Natural killer cell (primary cell): ENCODE measurements around the gene KCNN1. TPM values are rescaled to one million over a fixed set of nuclear protein-coding genes. Genes with fewer than 3 reads are reported as not detected.

Experiments
- ATAC-seq, 3 donors: fragments of 150-1000 bp in 2 of 3; fragments of 200-7000 bp in 1 of 3; cut with Tn5 transposase; 1 replicate in 1 of 3; 2 replicates in 2 of 3; pipeline ENCODE4 v1.10.0; 2021; ENCODE audit warnings: mild to moderate bottlenecking in 2 of 3, moderate library complexity in 2 of 3
- DNase-seq, 2 donors: peaks; one replicate each; pipeline versions ENCODE4 v3.0.0 to v3.0.0-alpha.2; 2013 to 2021; ENCODE audit warnings: mixed read lengths in 1 of 2
- H3K27ac ChIP-seq: one replicate; pipeline ENCODE4 v1.5.1; 2013; ENCODE audit warnings: mild to moderate bottlenecking, low read length
- H3K27me3 ChIP-seq: one replicate; pipeline ENCODE4 v1.6.1; 2013; ENCODE audit warnings: low read length; ENCODE audit not compliant: control insufficient read depth, insufficient read depth
- H3K36me3 ChIP-seq: one replicate; pipeline ENCODE4 v1.6.1; 2013; ENCODE audit warnings: low read length; ENCODE audit not compliant: control insufficient read depth, insufficient read depth
- H3K4me1 ChIP-seq: one replicate; pipeline ENCODE4 v1.6.1; 2013; ENCODE audit warnings: low read length; ENCODE audit not compliant: control insufficient read depth, insufficient read depth
- H3K4me3 ChIP-seq: one replicate; pipeline ENCODE4 v1.5.1; 2013; ENCODE audit warnings: low read length
- H3K9me3 ChIP-seq: one replicate; pipeline ENCODE4 v1.6.1; 2013; ENCODE audit warnings: low read length; ENCODE audit not compliant: control insufficient read depth, insufficient read depth
- H3K27ac Mint-ChIP-seq, 2 donors: one replicate each; pipeline ENCODE4 v1.8.0; 2022; ENCODE audit warnings: mild to moderate bottlenecking in 2 of 2, mixed read lengths in 2 of 2, moderate library complexity in 1 of 2
- H3K27me3 Mint-ChIP-seq, 2 donors: one replicate each; pipeline ENCODE4 v1.8.0; 2022; ENCODE audit warnings: low read depth in 2 of 2, mixed read lengths in 2 of 2
- H3K36me3 Mint-ChIP-seq: one replicate; pipeline ENCODE4 v1.8.0; 2022; ENCODE audit warnings: mixed read lengths
- H3K4me1 Mint-ChIP-seq, 2 donors: one replicate each; pipeline ENCODE4 v1.8.0; 2022; ENCODE audit warnings: mixed read lengths in 2 of 2
- H3K4me3 Mint-ChIP-seq: one replicate; pipeline ENCODE4 v1.8.0; 2022; ENCODE audit warnings: mild to moderate bottlenecking, moderate library complexity, mixed read lengths
- H3K9me3 Mint-ChIP-seq, 2 donors: one replicate each; pipeline ENCODE4 v1.8.0; 2022; ENCODE audit warnings: mixed read lengths in 2 of 2
- CTCF ChIP-seq: fragments of 200-600 bp; IDR thresholded peaks from one replicate; pipeline ENCODE4 v1.8.0; 2022; ENCODE audit warnings: antibody characterized with exemption
- WGBS: methylation state at CpG from one replicate; pipeline ENCODE4 v1.1.7; 2013; ENCODE audit warnings: missing lambda C conversion rate; ENCODE audit not compliant: insufficient coverage; 5-methylcytosine and 5-hydroxymethylcytosine counted together
- intact Hi-C: fragments of 100-400 bp; cut with micrococcal nuclease; formaldehyde crosslinking; loops from one replicate; pipeline ENCODE4 v1.14.2; 2022
- total RNA-seq, 4 donors: library from RNA; stranded (reverse); fragments of 120-200 nt in 1 of 4; gene quantifications; one replicate each; pipeline versions ENCODE4 v1.2.3 to v1.2.4, GENCODE V29; 2013 to 2022

Gene KCNN1
- total RNA-seq, 3 donors from 2014 or later (not counting 1 experiment from before 2014, with no cell fraction given): not detected

GRCh38 chr19:17953869-17954268 is 13.0 kb upstream of the KCNN1 start:
- no peak overlapping the region for H3K27ac Mint-ChIP-seq
- no peak overlapping the region for H3K27ac ChIP-seq

GRCh38 chr19:17954401-17954800 is 12.5 kb upstream of the KCNN1 start:
- Mint-ChIP-seq H3K36me3 (no peaks in the 10 kb centered on the region), H3K9me3 (no peaks in the 10 kb centered on the region), H3K27ac (no peak overlapping the region), H3K27me3 (peaks cover 31 to 46% of the 10 kb centered on the region in 2 donors), H3K4me3 (no peak overlapping the region), H3K4me1 (peaks cover 18 to 29% of the 10 kb centered on the region in 2 donors)
- H3K27me3 ChIP-seq: peaks cover 45% of the 10 kb centered on the region
- H3K4me1 ChIP-seq: peaks cover 36% of the 10 kb centered on the region
- ATAC-seq (no peak), DNase-seq (no peak)
- H3K36me3 ChIP-seq: no peaks in the 10 kb centered on the region
- TF ChIP-seq CTCF: no peak
- no peak overlapping the region for H3K4me3 ChIP-seq
- H3K9me3 ChIP-seq: no peaks in the 10 kb centered on the region
- H3K27ac ChIP-seq: no peak overlapping the region
- intact Hi-C loops: no loop called here
- 81% methylated on average over 7 of the region's 7 CpGs for WGBS

More at GRCh38 chr19:17953869-17954268, 13.0 kb upstream of the KCNN1 start:
- intact Hi-C loops: no loop called here
- peaks cover 49% of the 10 kb centered on the region for H3K27me3 ChIP-seq
- H3K36me3 Mint-ChIP-seq: no peaks in the 10 kb centered on the region
- H3K4me3 Mint-ChIP-seq: no peak overlapping the region
- H3K4me1 ChIP-seq: peaks cover 41% of the 10 kb centered on the region
- no peak for ATAC-seq
- WGBS: 84% methylated on average over 4 of the region's 4 CpGs
- no peaks in the 10 kb centered on the region for H3K36me3 ChIP-seq
- H3K4me3 ChIP-seq: no peak overlapping the region
- peaks cover 23 to 34% of the 10 kb centered on the region in 2 donors for H3K4me1 Mint-ChIP-seq
- TF ChIP-seq CTCF: no peak
- no peak for DNase-seq
- no peaks in the 10 kb centered on the region for H3K9me3 ChIP-seq
- peaks cover 34 to 50% of the 10 kb centered on the region in 2 donors for H3K27me3 Mint-ChIP-seq
- H3K9me3 Mint-ChIP-seq: no peaks in the 10 kb centered on the region

GRCh38 chr19:17957149-17957849 is 9.6 kb upstream of the KCNN1 start:
- H3K9me3 Mint-ChIP-seq: no peaks in the 10 kb centered on the region
- H3K36me3 Mint-ChIP-seq: no peaks in the 10 kb centered on the region
- H3K27me3 Mint-ChIP-seq: peaks cover 22 to 24% of the 10 kb centered on the region in 2 donors
- no peak overlapping the region for H3K27ac Mint-ChIP-seq
- no peak for ATAC-seq
- no peak overlapping the region for H3K27ac ChIP-seq
- peaks cover 0 to 10% of the 10 kb centered on the region in 2 donors for H3K4me1 Mint-ChIP-seq
- peaks cover 24% of the 10 kb centered on the region for H3K27me3 ChIP-seq
- H3K4me3 ChIP-seq: no peak overlapping the region
- no peaks in the 10 kb centered on the region for H3K36me3 ChIP-seq
- no peak for TF ChIP-seq CTCF
- intact Hi-C loops: no loop called here
- H3K4me1 ChIP-seq: peaks cover 9% of the 10 kb centered on the region
- DNase-seq: no peak
- H3K4me3 Mint-ChIP-seq: no peak overlapping the region
- WGBS: 85% methylated on average over 3 of the region's 3 CpGs
- H3K9me3 ChIP-seq: no peaks in the 10 kb centered on the region

GRCh38 chr19:17957885-17958284 is 9.0 kb upstream of the KCNN1 start:
- Mint-ChIP-seq H3K36me3 (no peaks in the 10 kb centered on the region), H3K4me3 (no peak overlapping the region), H3K9me3 (no peaks in the 10 kb centered on the region), H3K4me1 (peaks cover 0 to 5% of the 10 kb centered on the region in 2 donors), H3K27ac (no peak overlapping the region), H3K27me3 (peaks cover 22 to 23% of the 10 kb centered on the region in 2 donors)
- H3K4me1 ChIP-seq: peaks cover 3% of the 10 kb centered on the region
- no peak overlapping the region for H3K27ac ChIP-seq
- no peaks in the 10 kb centered on the region for H3K9me3 ChIP-seq
- no peak for TF ChIP-seq CTCF
- H3K4me3 ChIP-seq: no peak overlapping the region
- ATAC-seq (no peak), DNase-seq (no peak)
- H3K36me3 ChIP-seq: no peaks in the 10 kb centered on the region
- intact Hi-C loops: no loop called here
- peaks cover 18% of the 10 kb centered on the region for H3K27me3 ChIP-seq
